ENCODE results near the gene EGFL7. TPM values are rescaled to one million over a fixed set of nuclear protein-coding genes. Genes with fewer than 3 reads are reported as not detected.

EGFL7 gene
- total RNA-seq, 1 donor: 2.4 TPM

- no peak for TF ChIP-seq CTCF (IDR thresholded peaks at IDR 0.05; ENCODE audit: insufficient read depth, low read length)
- DNase-seq (ENCODE audit: low read depth): no peak
- no peak overlapping the region for H3K4me3 ChIP-seq (ENCODE audit: low read depth, low read length)
These were observed 45.6 kb upstream of the EGFL7 start for GRCh38 chr9:136616948-136617695.

- DNase-seq (ENCODE audit: low read depth): no peak
- H3K4me3 ChIP-seq (ENCODE audit: low read depth, low read length): no peak overlapping the region
- TF ChIP-seq CTCF (IDR thresholded peaks at IDR 0.05; ENCODE audit: insufficient read depth, low read length): no peak
These were observed 44.8 kb upstream of the EGFL7 start for GRCh38 chr9:136617746-136618579.

GRCh38 chr9:136618580-136619547 is 43.9 kb upstream of the EGFL7 start:
- no peak for TF ChIP-seq CTCF (IDR thresholded peaks at IDR 0.05; ENCODE audit: insufficient read depth, low read length)
- DNase-seq (ENCODE audit: low read depth): no peak
- no peak overlapping the region for H3K4me3 ChIP-seq (ENCODE audit: low read depth, low read length)

- TF ChIP-seq CTCF (IDR thresholded peaks at IDR 0.05; ENCODE audit: insufficient read depth, low read length): no peak
These were observed 42.8 kb upstream of the EGFL7 start for GRCh38 chr9:136619742-136620440.

DNA sequence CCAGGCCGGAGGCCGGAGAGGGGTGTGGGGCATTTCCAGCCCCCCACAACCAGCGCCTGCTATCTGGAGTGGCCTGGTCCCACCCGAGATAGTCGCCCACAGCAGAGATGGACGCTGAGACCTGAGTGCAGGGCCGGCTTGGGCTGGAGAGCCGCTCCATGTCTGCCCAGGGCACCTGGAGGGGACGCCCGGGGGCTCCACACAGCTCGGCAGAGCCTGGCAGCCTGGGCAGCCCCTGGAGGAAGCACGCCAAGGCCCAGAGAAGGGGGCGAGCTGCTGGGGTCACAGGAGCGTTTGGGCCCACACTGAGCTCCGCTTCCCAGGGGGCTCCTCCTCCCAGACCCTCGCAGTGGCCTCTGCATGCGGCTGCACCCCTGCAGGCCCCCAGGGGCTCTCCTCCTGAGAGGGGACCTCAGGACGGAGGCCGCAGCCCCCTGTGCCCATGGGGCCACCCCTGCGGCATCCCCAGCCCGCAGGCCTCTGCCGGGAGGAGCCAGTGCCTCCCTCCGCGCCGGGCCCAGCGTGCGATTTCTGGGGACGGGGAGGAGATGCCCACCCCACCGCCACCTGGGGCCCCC is 42.2 kb upstream of the EGFL7 start:
- no peak for TF ChIP-seq CTCF (IDR thresholded peaks at IDR 0.05; ENCODE audit: insufficient read depth, low read length)
- H3K4me3 ChIP-seq (ENCODE audit: low read depth, low read length): no peak overlapping the region
- no peak for DNase-seq (ENCODE audit: low read depth)

More at GRCh38 chr9:136619742-136620440, 42.8 kb upstream of the EGFL7 start:
- DNase-seq (ENCODE audit: low read depth): no peak
- no peak overlapping the region for H3K4me3 ChIP-seq (ENCODE audit: low read depth, low read length)
